MM.1S (cell line): ENCODE data around the gene BCL3.

Experiments
- EZH2 ChIP-seq: fragments of 300-600 bp; sonication (generic); optimal IDR thresholded peaks from 2 replicates; pipeline ENCODE3; 2017; ENCODE audit warnings: low read depth, mild to moderate bottlenecking, antibody characterized with exemption, low read length, mixed read lengths
- EZH2phosphoT487 ChIP-seq: fragments of 300-600 bp; sonication (generic); IDR thresholded peaks from 2 replicates; pipeline ENCODE4 v1.6.1; 2018; ENCODE audit warnings: antibody characterized with exemption, low read length

GRCh38 chr19:44738136-44738535 is 10.4 kb upstream of the BCL3 start:
- no peak for TF ChIP-seq EZH2
- TF ChIP-seq EZH2phosphoT487 = no peak
